Right lobe of liver (tissue), 6 donors: ENCODE results near the gene RBBP7. TPM values are rescaled to one million over a fixed set of nuclear protein-coding genes. Genes with fewer than 3 reads are reported as not detected.
"Not testable (repeated sequence)": the region's sequence is repeated elsewhere in the genome, so short reads cannot be mapped to it uniquely, and the experiment has no call there.

ENCODE experiments used
- ATAC-seq, 4 donors: fragments of 200-7000 bp; cut with Tn5 transposase; one replicate each; pipeline ENCODE4 v1.9.1; 2020; ENCODE audit warnings: mild to moderate bottlenecking in 4 of 4, moderate library complexity in 4 of 4
- DNase-seq, 3 donors: peaks; one replicate each; pipeline ENCODE4 v3.0.0-alpha.2; 2020
- H3K27ac ChIP-seq, 3 donors: fragments of 200-600 bp; one replicate each; pipeline ENCODE4 v1.8.0; 2022
- H3K27me3 ChIP-seq, 2 donors: fragments of 200-600 bp; one replicate each; pipeline ENCODE4 v1.8.0; 2022
- H3K36me3 ChIP-seq, 4 donors: fragments of 200-600 bp; sonication (generic) in 1 of 4; one replicate each; pipeline versions ENCODE4 v1.5.1 to v1.8.0; 2017 to 2022; ENCODE audit warnings: control low read depth in 1 of 4
- H3K4me1 ChIP-seq, 4 donors: fragments of 200-600 bp; sonication (generic) in 1 of 4; one replicate each; pipeline versions ENCODE4 v1.5.1 to v1.8.0; 2017 to 2022; ENCODE audit warnings: control low read depth in 1 of 4
- H3K4me3 ChIP-seq, 3 donors: fragments of 200-600 bp; one replicate each; pipeline ENCODE4 v1.8.0; 2022
- H3K9me3 ChIP-seq, 4 donors: fragments of 200-600 bp; sonication (generic) in 1 of 4; one replicate each; pipeline versions ENCODE4 v1.5.1 to v1.8.0; 2017 to 2022; ENCODE audit warnings: control low read depth in 1 of 4
- CTCF ChIP-seq, 4 donors: fragments of 200-600 bp in 3 of 4; fragments of 450-650 bp in 1 of 4; IDR thresholded peaks; one replicate each; pipeline versions ENCODE4 v1.5.1 to v1.8.0; 2016 to 2022; ENCODE audit warnings: antibody characterized with exemption in 4 of 4, mild to moderate bottlenecking in 2 of 4
- POLR2A ChIP-seq: fragments of 450-650 bp; IDR thresholded peaks from one replicate; pipeline ENCODE4 v1.6.1; 2017; ENCODE audit warnings: antibody characterized with exemption, mild to moderate bottlenecking
- WGBS: methylation state at CpG from one replicate; pipeline ENCODE4 v1.1.6; 2018; ENCODE audit warnings: low coverage, low lambda C conversion rate; ENCODE audit not compliant: insufficient coverage; ENCODE audit errors: missing lambda C conversion rate; 5-methylcytosine and 5-hydroxymethylcytosine counted together
- intact Hi-C, 2 donors: fragments of 100-400 bp; cut with DNase I; formaldehyde crosslinking; loops; one replicate each; pipeline versions ENCODE4 v1.11.2 to v1.14.1; 2022
- total RNA-seq, 6 experiments: library from RNA; depleted of rRNA in 2 of 6; stranded (reverse); fragments of >200 nt in 2 of 6; fragmentation: NEBNext Ultra II Directional in 3 of 6; extraction: Animal tissue kit (Norgen Biotek cat#: 25700) in 3 of 6; gene quantifications; one replicate each; pipeline versions ENCODE4 v1.1.0 to v1.2.4, GENCODE V29; 2016 to 2023
- donor health status: DM: no; HTN: yes; CAD: no.
- donor health status: DM: no; HTN: no; CAD: no.
- donor health status: DM: no; HTN: no; CAD: no.
- donor health status: DM: no; HTN: yes; CAD: no.
- donor health status: DM: no; HTN: yes; CAD: no.

The RBBP7 gene
- total RNA-seq, 6 experiments from 2014 or later, result 31.4 to 38.6 (median 33.4) TPM

GRCh38 chrX:16867947-16868346 lies 2.2 kb downstream of the RBBP7 start:
- intact Hi-C loops, result no loop called here
- DNase-seq, result no peak
- no peak overlapping the region for H3K27ac ChIP-seq
- no peak overlapping the region for H3K4me3 ChIP-seq
- H3K27me3 ChIP-seq, result no peaks in the 10 kb centered on the region
- 90% methylated on average over 6 of the region's 6 CpGs for WGBS
- H3K4me1 ChIP-seq, result peaks cover 0 to 11% (median 0%) of the 10 kb centered on the region in 4 donors
- ATAC-seq, result no peak
- H3K36me3 ChIP-seq, result no peaks in the 10 kb centered on the region
- H3K9me3 ChIP-seq, result no peaks in the 10 kb centered on the region
- TF ChIP-seq CTCF (IDR thresholded peaks at IDR 0.05) (no peak), POLR2A (no peak)

GRCh38 chrX:16862829-16863228 lies 7.3 kb downstream of the RBBP7 start:
- Histone ChIP-seq H3K36me3 (peaks cover 0 to 7% (median 0%) of the 10 kb centered on the region in 4 donors), H3K9me3 (no peaks in the 10 kb centered on the region), H3K27me3 (no peaks in the 10 kb centered on the region), H3K4me3 (no peak overlapping the region), H3K27ac (no peak overlapping the region), H3K4me1 (no peaks in the 10 kb centered on the region)
- DNase-seq (no peak), ATAC-seq (no peak)
- TF ChIP-seq CTCF (IDR thresholded peaks at IDR 0.05) (no peak), POLR2A (no peak)
- 75% methylated on average over 1 of the region's 2 CpGs for WGBS
- intact Hi-C loops, result no loop called here

- TF ChIP-seq POLR2A (no peak), CTCF (IDR thresholded peaks at IDR 0.05) (no peak)
- H3K4me1 ChIP-seq, result no peaks in the 10 kb centered on the region
- peaks cover 0 to 27% (median 0%) of the 10 kb centered on the region in 4 donors for H3K36me3 ChIP-seq
- DNase-seq, result no peak
- H3K27me3 ChIP-seq, result no peaks in the 10 kb centered on the region
- ATAC-seq, result no peak
- no peak overlapping the region for H3K27ac ChIP-seq
- intact Hi-C loops, result no loop called here
- no peak overlapping the region for H3K4me3 ChIP-seq
- no peaks in the 10 kb centered on the region for H3K9me3 ChIP-seq
Measured at GRCh38 chrX:16856744-16857143, 13.4 kb downstream of the RBBP7 start.

- H3K4me3 ChIP-seq, H3K27ac ChIP-seq, H3K27me3 ChIP-seq, DNase-seq, ATAC-seq, H3K9me3 ChIP-seq, H3K4me1 ChIP-seq, intact Hi-C loops: not testable (repeated sequence)
- WGBS, result 67% methylated on average over 2 of the region's 2 CpGs
- H3K36me3 ChIP-seq, result peaks cover 0 to 23% (median 0%) of the 10 kb centered on the region in 4 donors
Measured at GRCh38 chrX:16856076-16856404, 14.1 kb downstream of the RBBP7 start.

- no peak for TF ChIP-seq CTCF (IDR thresholded peaks at IDR 0.05)
- TF ChIP-seq POLR2A, result no peak
- Histone ChIP-seq H3K9me3 (no peaks in the 10 kb centered on the region), H3K27ac (no peak overlapping the region), H3K4me3 (no peak overlapping the region), H3K27me3 (no peaks in the 10 kb centered on the region), H3K4me1 (no peaks in the 10 kb centered on the region), H3K36me3 (peaks cover 0 to 23% (median 0%) of the 10 kb centered on the region in 4 donors)
- DNase-seq (no peak), ATAC-seq (no peak)
- 92% methylated on average over 5 of the region's 5 CpGs for WGBS
- intact Hi-C loops, result no loop called here
Measured at GRCh38 chrX:16855363-16856075, 14.6 kb downstream of the RBBP7 start.
